SK-N-SH (cell line): ENCODE results near the gene DNPH1. TPM values are rescaled to one million over a fixed set of nuclear protein-coding genes. Genes with fewer than 3 reads are reported as not detected.

Experiments
- CTCF ChIA-PET: fragments of 300-600, 350-600 bp; formaldehyde crosslinking; extraction: SDS; loops from one replicate; lab custom pipeline; 2021; lab: Yijun Ruan, JAX
- POLR2A ChIA-PET: fragments of 350-600 bp; sonication (Branson Sonifier 250); formaldehyde crosslinking; extraction: SDS; loops from one replicate; lab custom pipeline; 2020; ENCODE audit warnings: antibody characterized with exemption, inconsistent platforms; lab: Yijun Ruan, JAX
- DNase-seq: peaks from one replicate; pipeline ENCODE4 v3.0.0; 2012
- H2AFZ ChIP-seq: fragments of 200-600 bp; sonication (generic); 2 replicates; pipeline ENCODE4 v1.8.1; 2016; ENCODE audit warnings: antibody characterized with exemption, mild to moderate bottlenecking, low read depth
- H3F3A ChIP-seq: fragments of 200-600 bp; sonication (generic); replicated peaks from 2 replicates; pipeline ENCODE3; 2016; ENCODE audit warnings: antibody characterized with exemption, mild to moderate bottlenecking; ENCODE audit not compliant: insufficient read depth
- H3K27ac ChIP-seq, 2 experiments: fragments of 200-500 bp in 1 of 2; fragments of 200-600 bp in 1 of 2; sonication (Bioruptor generic) in 1 of 2; sonication (generic), shearing (Covaris generic) in 1 of 2; 2 replicates each; pipeline versions ENCODE4 v1.5.1 to v1.6.1; 2014 to 2016; ENCODE audit warnings: low read depth in 2 of 2, inconsistent platforms in 1 of 2, low read length in 1 of 2, mild to moderate bottlenecking in 1 of 2, mixed read lengths in 1 of 2
- H3K27me3 ChIP-seq: fragments of 200-600 bp; sonication (generic), shearing (Covaris generic); 2 replicates; pipeline ENCODE4 v1.6.1; 2016; ENCODE audit warnings: mixed run types; ENCODE audit not compliant: insufficient read depth
- H3K36me3 ChIP-seq, 2 experiments: fragments of 200-500 bp in 1 of 2; fragments of 200-600 bp in 1 of 2; sonication (Bioruptor generic) in 1 of 2; sonication (generic) in 1 of 2; replicated peaks in 1 of 2; 2 replicates each; pipeline versions ENCODE3 to v1.5.1; 2014 to 2016; ENCODE audit warnings: low read length in 1 of 2, mild to moderate bottlenecking in 1 of 2; ENCODE audit not compliant: insufficient read depth in 2 of 2, control insufficient read depth in 1 of 2
- H3K4me1 ChIP-seq, 2 experiments: fragments of 200-500 bp in 1 of 2; fragments of 200-600 bp in 1 of 2; sonication (Bioruptor generic) in 1 of 2; sonication (generic), shearing (Covaris generic) in 1 of 2; 2 replicates each; pipeline versions ENCODE4 v1.5.1 to v1.6.1; 2014 to 2016; ENCODE audit warnings: low read depth in 1 of 2, low read length in 1 of 2, mixed run types in 1 of 2; ENCODE audit not compliant: insufficient read depth in 2 of 2, control insufficient read depth in 1 of 2
- H3K4me2 ChIP-seq: fragments of 200-600 bp; sonication (generic), shearing (Covaris generic); 2 replicates; pipeline ENCODE4 v1.6.1; 2017; ENCODE audit warnings: mixed run types
- H3K4me3 ChIP-seq, 2 experiments: fragments of 200-500 bp in 1 of 2; fragments of 200-600 bp in 1 of 2; sonication (Bioruptor generic) in 1 of 2; sonication (generic), shearing (Covaris generic) in 1 of 2; 2 replicates each; pipeline versions ENCODE4 v1.5.1 to v1.8.1; 2014 to 2016; ENCODE audit warnings: low read depth in 2 of 2, inconsistent platforms in 1 of 2, low read length in 1 of 2, mild to moderate bottlenecking in 1 of 2, mixed read lengths in 1 of 2, moderate library complexity in 1 of 2
- H3K79me2 ChIP-seq: fragments of 200-600 bp; sonication (generic); 2 replicates; pipeline ENCODE4 v1.8.1; 2017; ENCODE audit warnings: mild to moderate bottlenecking; ENCODE audit not compliant: insufficient read depth
- H3K9ac ChIP-seq: fragments of 200-600 bp; sonication (generic); 2 replicates; pipeline ENCODE4 v1.6.1; 2017; ENCODE audit warnings: mixed run types
- H3K9me2 ChIP-seq: fragments of 200-600 bp; sonication (generic); 2 replicates; pipeline ENCODE4 v1.6.1; 2017; ENCODE audit warnings: mixed run types
- H3K9me3 ChIP-seq: fragments of 200-600 bp; sonication (generic); 2 replicates; pipeline ENCODE4 v1.6.1; 2017; ENCODE audit warnings: mixed run types, mild to moderate bottlenecking, moderate library complexity
- H4K20me1 ChIP-seq: fragments of 200-600 bp; sonication (generic); 2 replicates; pipeline ENCODE4 v1.6.1; 2017; ENCODE audit warnings: mild to moderate bottlenecking, mixed run types; ENCODE audit not compliant: insufficient read depth
- CTCF ChIP-seq: fragments of 200-600 bp; sonication (generic); IDR thresholded peaks from 2 replicates; pipeline ENCODE4 v1.6.1; 2017; ENCODE audit warnings: antibody characterized with exemption, mild to moderate bottlenecking, moderate library complexity
- ELF1 ChIP-seq: IDR thresholded peaks from 2 replicates; pipeline ENCODE4 v1.4.0; 2012
- EP300 ChIP-seq, 2 experiments: IDR thresholded peaks; 2 replicates each; pipeline versions ENCODE4 v1.4.0 to v1.6.1; 2012; ENCODE audit warnings: borderline replicate concordance in 1 of 2, low read depth in 1 of 2, low read length in 1 of 2
- FOSL2 ChIP-seq: IDR thresholded peaks from 2 replicates; pipeline ENCODE4 v1.4.0; 2012; ENCODE audit warnings: low read depth, mild to moderate bottlenecking, moderate library complexity, borderline replicate concordance
- FOXJ3 ChIP-seq: sonication (generic); formaldehyde crosslinking; IDR thresholded peaks from 2 replicates; pipeline ENCODE4 v1.5.1; 2020; ENCODE audit warnings: mild to moderate bottlenecking, missing genetic modification reagents
- FOXM1 ChIP-seq: IDR thresholded peaks from 2 replicates; pipeline ENCODE4 v1.4.0; 2012; ENCODE audit warnings: low read depth, mild to moderate bottlenecking
- JUND ChIP-seq: IDR thresholded peaks from 2 replicates; pipeline ENCODE4 v1.4.0; 2012
- MEF2A ChIP-seq: IDR thresholded peaks from 2 replicates; pipeline ENCODE4 v1.4.0; 2012; ENCODE audit warnings: low read depth, borderline replicate concordance
- NFIC ChIP-seq: IDR thresholded peaks from 2 replicates; pipeline ENCODE4 v1.4.0; 2012; ENCODE audit warnings: borderline replicate concordance
- POLR2AphosphoS5 ChIP-seq: IDR thresholded peaks from 2 replicates; pipeline ENCODE4 v1.6.1; 2012; ENCODE audit warnings: low read depth, low read length
- RCOR1 ChIP-seq: fragments of 150-350 bp; IDR thresholded peaks from 2 replicates; pipeline ENCODE4 v1.6.1; 2017; ENCODE audit warnings: antibody characterized with exemption, low read length
- RXRA ChIP-seq: IDR thresholded peaks from 2 replicates; pipeline ENCODE4 v1.4.0; 2012; ENCODE audit warnings: low read depth, mild to moderate bottlenecking, borderline replicate concordance
- SMC3 ChIP-seq: IDR thresholded peaks from 2 replicates; pipeline ENCODE4 v1.6.1; 2012; ENCODE audit warnings: low read depth, low read length, improper control_type of control experiment
- TAF1 ChIP-seq: IDR thresholded peaks from 2 replicates; pipeline ENCODE4 v1.6.1; 2012; ENCODE audit warnings: low read depth, mild to moderate bottlenecking, low read length, moderate library complexity, borderline replicate concordance
- TCF12 ChIP-seq: IDR thresholded peaks from 2 replicates; pipeline ENCODE4 v1.4.0; 2012
- TEAD4 ChIP-seq: IDR thresholded peaks from 2 replicates; pipeline ENCODE4 v1.4.0; 2012; ENCODE audit warnings: mild to moderate bottlenecking, borderline replicate concordance; ENCODE audit not compliant: insufficient read depth
- YY1 ChIP-seq: IDR thresholded peaks from 2 replicates; pipeline ENCODE4 v1.4.0; 2012; ENCODE audit warnings: low read depth, mild to moderate bottlenecking
- ZBTB33 ChIP-seq: IDR thresholded peaks from 2 replicates; pipeline ENCODE4 v1.4.0; 2012; ENCODE audit warnings: low read depth, borderline replicate concordance
- polyA plus RNA-seq, 3 experiments: library from polyadenylated mRNA; depleted of rRNA; stranded (reverse); fragments of >200 nt; gene quantifications; 2 replicates each; pipeline ENCODE4 v1.2.3, GENCODE V29; 2012
- TF ChIP-seq, protein P1 (sequence below): IDR thresholded peaks from 2 replicates; pipeline ENCODE4 v1.4.0; 2012; ENCODE audit warnings: low read depth, borderline replicate concordance

Gene DNPH1
- polyA plus RNA-seq, 1 of the 3 experiments (the other 2 are of a cell fraction) = 287 TPM

DNA sequence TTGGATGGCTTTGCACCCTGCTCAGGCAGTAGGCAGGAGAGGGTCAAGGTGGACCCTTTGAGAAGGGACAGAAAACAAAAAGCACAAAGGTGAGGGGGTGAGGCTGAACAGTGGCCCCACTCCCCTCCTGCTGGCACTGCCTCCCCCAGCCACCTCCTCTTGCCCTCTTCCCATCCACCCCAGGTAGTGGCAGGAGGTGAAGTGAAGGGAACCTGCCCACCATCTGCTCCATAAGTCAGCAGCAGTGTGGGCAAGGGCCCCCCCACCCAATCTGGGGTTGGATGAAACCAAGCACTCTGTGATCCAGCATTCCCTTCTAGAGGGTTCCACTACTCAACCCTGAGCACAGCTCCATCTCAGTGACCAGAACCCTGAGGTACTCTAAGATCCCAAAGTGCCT, 42.7 kb upstream of the DNPH1 start:
- Histone ChIP-seq H3K9ac (no peak overlapping the region), H3K4me3 (no peak overlapping the region), H3K36me3 (no peaks in the 10 kb centered on the region), H2AFZ (no peak overlapping the region), H3K27ac (no peak overlapping the region)
- DNase-seq = no peak
- POLR2A ChIA-PET = no interaction called here
- TF ChIP-seq TCF12 = no peak
- TF ChIP-seq FOXJ3 (CRISPR knock-in tag) = no peak
- no peak for TF ChIP-seq RCOR1
- TF ChIP-seq POLR2AphosphoS5 = no peak
- no peak for TF ChIP-seq MEF2A
- TF ChIP-seq TAF1 = no peak
- no peak for TF ChIP-seq RXRA
- no peak for TF ChIP-seq SMC3
- TF ChIP-seq FOSL2 = no peak
- no peak for TF ChIP-seq EP300 (IDR thresholded peaks at IDR 0.05; ENCODE audit: borderline replicate concordance in 1 of 2, low read depth in 1 of 2, low read length in 1 of 2)
- no peak for TF ChIP-seq NFIC
- TF ChIP-seq YY1 = no peak
- no peak for TF ChIP-seq JUND
- no peak for TF ChIP-seq TEAD4
- TF ChIP-seq, protein P1, sequence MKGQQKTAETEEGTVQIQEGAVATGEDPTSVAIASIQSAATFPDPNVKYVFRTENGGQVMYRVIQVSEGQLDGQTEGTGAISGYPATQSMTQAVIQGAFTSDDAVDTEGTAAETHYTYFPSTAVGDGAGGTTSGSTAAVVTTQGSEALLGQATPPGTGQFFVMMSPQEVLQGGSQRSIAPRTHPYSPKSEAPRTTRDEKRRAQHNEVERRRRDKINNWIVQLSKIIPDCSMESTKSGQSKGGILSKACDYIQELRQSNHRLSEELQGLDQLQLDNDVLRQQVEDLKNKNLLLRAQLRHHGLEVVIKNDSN = no peak
- no peak for TF ChIP-seq ZBTB33
- TF ChIP-seq FOXM1 = no peak
- TF ChIP-seq ELF1 = no peak
- TF ChIP-seq CTCF = no peak
- TF ChIP-seq, all 33 proteins: peak for 0
- H3K27me3 ChIP-seq = no peaks in the 10 kb centered on the region
- H3K79me2 ChIP-seq = no peaks in the 10 kb centered on the region
- no peaks in the 10 kb centered on the region for H4K20me1 ChIP-seq
- peaks cover 0 to 20% of the 10 kb centered on the region in 2 experiments; a peak in 1 of 4 replicates for H3K4me1 ChIP-seq
- H3F3A ChIP-seq = no peaks in the 10 kb centered on the region
- H3K9me2 ChIP-seq = no peaks in the 10 kb centered on the region
- no peaks in the 10 kb centered on the region for H3K9me3 ChIP-seq
- no peak overlapping the region for H3K4me2 ChIP-seq
- CTCF ChIA-PET = interaction anchor here (0.7 to 1.4 kb wide), 2 partner anchors 26 to 51 kb away, joined by 3 read pairs; no protein-coding TSS in a partner anchor
